HEK293 (cell line): ENCODE measurements around the gene SLC25A18.

Experiments used
- CTCF ChIA-PET: fragments of 350-600 bp; formaldehyde crosslinking; extraction: SDS; loops from one replicate; lab custom pipeline; 2021; ENCODE audit warnings: antibody characterized with exemption; lab: Yijun Ruan, JAX
- POLR2A ChIA-PET: fragments of 300-600 bp; formaldehyde crosslinking; extraction: SDS; loops from one replicate; lab custom pipeline; 2020; ENCODE audit warnings: antibody characterized with exemption, inconsistent platforms; lab: Yijun Ruan, JAX
- H3K27ac ChIP-seq: fragments of 200-500 bp; sonication (Bioruptor generic); 2 replicates; pipeline ENCODE4 v1.5.1; 2014; ENCODE audit warnings: low read depth, low read length, control low read depth, inconsistent platforms; ENCODE audit errors: extremely low read depth
- H3K36me3 ChIP-seq, 2 experiments: fragments of 200-500 bp in 1 of 2; sonication (Bioruptor generic) in 1 of 2; 1 replicate in 1 of 2; 2 replicates in 1 of 2; pipeline ENCODE4 v1.5.1; 2014 to 2017; ENCODE audit warnings: inconsistent platforms in 2 of 2, low read length in 2 of 2; ENCODE audit not compliant: control insufficient read depth in 2 of 2, insufficient read depth in 1 of 2
- H3K4me1 ChIP-seq: fragments of 200-500 bp; sonication (Bioruptor generic); 2 replicates; pipeline ENCODE4 v1.5.1; 2014; ENCODE audit warnings: mild to moderate bottlenecking, low read length, inconsistent platforms; ENCODE audit not compliant: control insufficient read depth, insufficient read depth
- H3K4me3 ChIP-seq: 2 replicates; pipeline ENCODE4 v1.5.1; 2011; ENCODE audit warnings: low read depth, mild to moderate bottlenecking, control low read depth, low read length, moderate library complexity
- H3K9me3 ChIP-seq: fragments of 200-500 bp; sonication (Bioruptor generic); 2 replicates; pipeline ENCODE4 v1.5.1; 2014; ENCODE audit warnings: low read depth, low read length, inconsistent platforms; ENCODE audit not compliant: control insufficient read depth, insufficient read depth
- BCL11A ChIP-seq: fragments of 450-650 bp; formaldehyde crosslinking; IDR thresholded peaks from 2 replicates; pipeline ENCODE4 v1.5.1; 2016; ENCODE audit warnings: low read depth, missing biosample characterization, missing genetic modification characterization
- EGR2 ChIP-seq: fragments of 450-650 bp; formaldehyde crosslinking; IDR thresholded peaks from 2 replicates; pipeline ENCODE4 v1.5.1; 2016; ENCODE audit warnings: low read depth, missing biosample characterization, missing genetic modification characterization
- INSM2 ChIP-seq: fragments of 450-650 bp; formaldehyde crosslinking; IDR thresholded peaks from 2 replicates; pipeline ENCODE4 v1.5.1; 2016; ENCODE audit warnings: missing biosample characterization, missing genetic modification characterization
- KLF16 ChIP-seq: fragments of 450-650 bp; formaldehyde crosslinking; IDR thresholded peaks from 2 replicates; pipeline ENCODE4 v1.5.1; 2017; ENCODE audit warnings: missing biosample characterization, missing genetic modification characterization
- MZF1 ChIP-seq: fragments of 450-650 bp; formaldehyde crosslinking; IDR thresholded peaks from 2 replicates; pipeline ENCODE4 v1.5.1; 2017; ENCODE audit warnings: missing biosample characterization, missing genetic modification characterization, borderline replicate concordance
- OSR2 ChIP-seq: fragments of 450-650 bp; formaldehyde crosslinking; IDR thresholded peaks from 2 replicates; pipeline ENCODE4 v1.5.1; 2016; ENCODE audit warnings: missing biosample characterization, missing genetic modification characterization
- ZBTB21 ChIP-seq: fragments of 450-650 bp; formaldehyde crosslinking; IDR thresholded peaks from 2 replicates; pipeline ENCODE4 v1.5.1; 2017; ENCODE audit warnings: missing biosample characterization, missing genetic modification characterization
- ZBTB48 ChIP-seq: fragments of 450-650 bp; formaldehyde crosslinking; IDR thresholded peaks from 2 replicates; pipeline ENCODE4 v1.5.1; 2016; ENCODE audit warnings: missing biosample characterization, missing genetic modification characterization
- ZFP41 ChIP-seq: fragments of 450-650 bp; formaldehyde crosslinking; IDR thresholded peaks from 2 replicates; pipeline ENCODE4 v1.5.1; 2016; ENCODE audit warnings: missing biosample characterization, missing genetic modification characterization, borderline replicate concordance
- ZFP69B ChIP-seq: fragments of 450-650 bp; formaldehyde crosslinking; IDR thresholded peaks from 2 replicates; pipeline ENCODE4 v1.5.1; 2016; ENCODE audit warnings: missing biosample characterization, missing genetic modification characterization
- ZNF175 ChIP-seq: fragments of 450-650 bp; formaldehyde crosslinking; IDR thresholded peaks from 2 replicates; pipeline ENCODE4 v1.5.1; 2016; ENCODE audit warnings: missing biosample characterization, missing genetic modification characterization
- ZNF23 ChIP-seq: fragments of 450-650 bp; formaldehyde crosslinking; IDR thresholded peaks from 2 replicates; pipeline ENCODE4 v1.5.1; 2016; ENCODE audit warnings: missing biosample characterization, missing genetic modification characterization, borderline replicate concordance
- ZNF292 ChIP-seq: fragments of 450-650 bp; formaldehyde crosslinking; IDR thresholded peaks from 2 replicates; pipeline ENCODE4 v1.5.1; 2016; ENCODE audit warnings: low read depth, missing biosample characterization, missing genetic modification characterization, borderline replicate concordance
- ZNF324 ChIP-seq: fragments of 450-650 bp; formaldehyde crosslinking; IDR thresholded peaks from 2 replicates; pipeline ENCODE4 v1.5.1; 2016; ENCODE audit warnings: missing biosample characterization, missing genetic modification characterization
- ZNF335 ChIP-seq: fragments of 450-650 bp; formaldehyde crosslinking; conservative IDR thresholded peaks from 2 replicates; pipeline ENCODE4 v1.5.1; 2016; ENCODE audit warnings: missing biosample characterization, missing genetic modification characterization
- ZNF366 ChIP-seq: fragments of 450-650 bp; formaldehyde crosslinking; conservative IDR thresholded peaks from 2 replicates; pipeline ENCODE4 v1.5.1; 2016; ENCODE audit warnings: missing biosample characterization, missing genetic modification characterization
- ZNF391 ChIP-seq: fragments of 450-650 bp; formaldehyde crosslinking; IDR thresholded peaks from 2 replicates; pipeline ENCODE4 v1.5.1; 2016; ENCODE audit warnings: low read depth, missing biosample characterization, missing genetic modification characterization, borderline replicate concordance
- ZNF398 ChIP-seq: fragments of 450-650 bp; formaldehyde crosslinking; IDR thresholded peaks from 2 replicates; pipeline ENCODE4 v1.5.1; 2017; ENCODE audit warnings: missing biosample characterization, missing genetic modification characterization
- ZNF521 ChIP-seq: fragments of 450-650 bp; formaldehyde crosslinking; IDR thresholded peaks from 2 replicates; pipeline ENCODE4 v1.5.1; 2017; ENCODE audit warnings: missing biosample characterization, mild to moderate bottlenecking, missing genetic modification characterization
- ZNF580 ChIP-seq: fragments of 450-650 bp; formaldehyde crosslinking; IDR thresholded peaks from 2 replicates; pipeline ENCODE4 v1.5.1; 2016; ENCODE audit warnings: missing biosample characterization, missing genetic modification characterization
- ZNF610 ChIP-seq: fragments of 450-650 bp; formaldehyde crosslinking; IDR thresholded peaks from 2 replicates; pipeline ENCODE4 v1.5.1; 2016; ENCODE audit warnings: missing biosample characterization, missing genetic modification characterization, borderline replicate concordance
- ZNF624 ChIP-seq: fragments of 450-650 bp; formaldehyde crosslinking; IDR thresholded peaks from 2 replicates; pipeline ENCODE4 v1.5.1; 2017; ENCODE audit warnings: missing biosample characterization, missing genetic modification characterization
- ZNF629 ChIP-seq: fragments of 450-650 bp; formaldehyde crosslinking; IDR thresholded peaks from 2 replicates; pipeline ENCODE4 v1.5.1; 2017; ENCODE audit warnings: missing biosample characterization, missing genetic modification characterization
- ZNF639 ChIP-seq: fragments of 450-650 bp; formaldehyde crosslinking; IDR thresholded peaks from 2 replicates; pipeline ENCODE4 v1.5.1; 2016; ENCODE audit warnings: missing biosample characterization, missing genetic modification characterization
- ZNF658 ChIP-seq: fragments of 450-650 bp; formaldehyde crosslinking; IDR thresholded peaks from 2 replicates; pipeline ENCODE4; 2016; ENCODE audit warnings: missing biosample characterization, missing genetic modification characterization
- ZNF660 ChIP-seq: fragments of 450-650 bp; IDR thresholded peaks from 2 replicates; pipeline ENCODE4 v1.5.1; 2018; ENCODE audit warnings: missing biosample characterization, mild to moderate bottlenecking, missing genetic modification characterization
- ZNF777 ChIP-seq: fragments of 450-650 bp; formaldehyde crosslinking; IDR thresholded peaks from 2 replicates; pipeline ENCODE4 v1.5.1; 2017; ENCODE audit warnings: missing biosample characterization, missing genetic modification characterization, borderline replicate concordance
- ZNF791 ChIP-seq: fragments of 450-650 bp; formaldehyde crosslinking; IDR thresholded peaks from 2 replicates; pipeline ENCODE4 v1.5.1; 2016; ENCODE audit warnings: missing biosample characterization, missing genetic modification characterization
- ZNF837 ChIP-seq: fragments of 450-650 bp; formaldehyde crosslinking; IDR thresholded peaks from 2 replicates; pipeline ENCODE4 v1.5.1; 2016; ENCODE audit warnings: missing biosample characterization, missing genetic modification characterization
- ZSCAN5A ChIP-seq: fragments of 450-650 bp; formaldehyde crosslinking; IDR thresholded peaks from 2 replicates; pipeline ENCODE4 v1.5.1; 2016; ENCODE audit warnings: missing biosample characterization, missing genetic modification characterization
- TF ChIP-seq, protein P1 (sequence below): fragments of 450-650 bp; formaldehyde crosslinking; IDR thresholded peaks from 2 replicates; pipeline ENCODE4 v1.5.1; 2016; ENCODE audit warnings: missing biosample characterization, missing genetic modification characterization

SLC25A18 gene

DNA sequence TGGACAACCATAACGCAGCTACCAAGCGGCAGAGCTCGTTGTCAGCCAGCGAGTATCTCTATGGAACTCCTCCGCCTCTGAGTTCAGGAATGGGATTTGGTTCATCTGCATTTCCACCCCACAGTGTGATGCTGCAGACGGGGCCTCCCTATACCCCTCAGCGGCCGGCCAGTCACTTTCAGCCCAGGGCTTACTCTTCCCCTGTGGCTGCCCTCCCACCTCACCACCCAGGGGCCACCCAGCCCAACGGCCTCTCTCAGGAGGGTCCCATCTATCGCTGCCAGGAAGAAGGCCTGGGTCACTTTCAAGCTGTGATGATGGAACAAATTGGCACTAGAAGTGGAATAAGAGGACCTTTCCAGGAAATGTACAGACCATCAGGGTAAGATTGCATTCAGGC, 14.1 kb upstream of the SLC25A18 start:
- ChIA-PET POLR2A (no interaction called here), CTCF (interaction anchor here (1.3 kb wide), 1 partner anchor 9 kb away, joined by 3 read pairs; no protein-coding TSS in a partner anchor)
- Histone ChIP-seq H3K4me1 (no peaks in the 10 kb centered on the region), H3K4me3 (no peak overlapping the region), H3K27ac (no peak overlapping the region), H3K9me3 (no peaks in the 10 kb centered on the region), H3K36me3 (peaks cover 24 to 60% of the 10 kb centered on the region in 2 experiments; a peak in 2 of 3 replicates)
- TF ChIP-seq ZNF777 (no peak), ZNF639 (tag by site-specific recombination) (no peak), KLF16 (tag by site-specific recombination) (no peak), ZNF398 (no peak), ZNF580 (tag by site-specific recombination) (no peak), ZBTB48 (tag by site-specific recombination) (no peak), ZNF324 (tag by site-specific recombination) (no peak), ZNF791 (tag by site-specific recombination) (no peak), ZFP41 (no peak), ZNF391 (tag by site-specific recombination) (no peak), OSR2 (tag by site-specific recombination) (no peak), ZNF521 (no peak), ZNF660 (no peak), ZNF837 (tag by site-specific recombination) (no peak), ZSCAN5A (tag by site-specific recombination) (no peak), INSM2 (tag by site-specific recombination) (no peak), EGR2 (tag by site-specific recombination) (no peak), ZNF610 (tag by site-specific recombination) (no peak), BCL11A (no peak), ZFP69B (tag by site-specific recombination) (no peak)

DNA sequence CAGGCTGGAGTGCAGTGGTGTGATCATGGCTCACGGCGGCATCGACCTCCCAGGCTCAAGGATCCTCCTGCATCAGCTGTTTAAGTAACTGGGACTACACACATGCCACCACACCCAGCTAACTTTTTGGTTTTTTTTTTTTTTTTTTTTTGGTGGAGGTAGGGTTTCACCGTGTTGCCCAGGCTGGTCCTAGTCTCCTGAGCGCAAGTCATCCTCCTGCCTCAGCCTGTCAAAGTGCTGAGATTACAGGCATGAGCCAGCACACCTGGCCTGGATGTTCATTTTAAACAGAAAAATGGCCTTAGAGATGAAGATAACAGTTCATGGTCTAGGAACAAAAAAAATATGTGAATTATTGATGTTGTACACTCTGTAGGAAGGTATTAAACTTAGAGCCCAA, 13.6 kb upstream of the SLC25A18 start:
- H3K9me3 ChIP-seq = no peaks in the 10 kb centered on the region
- H3K27ac ChIP-seq = no peak overlapping the region
- H3K4me1 ChIP-seq = no peaks in the 10 kb centered on the region
- ChIA-PET POLR2A (no interaction called here), CTCF (no interaction called here)
- no peak overlapping the region for H3K4me3 ChIP-seq
- H3K36me3 ChIP-seq = peaks cover 24 to 65% of the 10 kb centered on the region in 2 experiments; a peak in 2 of 3 replicates
- no peak for TF ChIP-seq ZNF335
- TF ChIP-seq, protein P1, sequence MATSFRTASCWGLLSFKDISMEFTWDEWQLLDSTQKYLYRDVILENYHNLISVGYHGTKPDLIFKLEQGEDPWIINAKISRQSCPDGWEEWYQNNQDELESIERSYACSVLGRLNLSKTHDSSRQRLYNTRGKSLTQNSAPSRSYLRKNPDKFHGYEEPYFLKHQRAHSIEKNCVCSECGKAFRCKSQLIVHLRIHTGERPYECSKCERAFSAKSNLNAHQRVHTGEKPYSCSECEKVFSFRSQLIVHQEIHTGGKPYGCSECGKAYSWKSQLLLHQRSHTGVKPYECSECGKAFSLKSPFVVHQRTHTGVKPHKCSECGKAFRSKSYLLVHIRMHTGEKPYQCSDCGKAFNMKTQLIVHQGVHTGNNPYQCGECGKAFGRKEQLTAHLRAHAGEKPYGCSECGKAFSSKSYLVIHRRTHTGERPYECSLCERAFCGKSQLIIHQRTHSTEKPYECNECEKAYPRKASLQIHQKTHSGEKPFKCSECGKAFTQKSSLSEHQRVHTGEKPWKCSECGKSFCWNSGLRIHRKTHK (tag by site-specific recombination) = no peak
- TF ChIP-seq ZNF23 = no peak
- no peak for TF ChIP-seq ZNF175 (tag by site-specific recombination)
- no peak for TF ChIP-seq ZNF624 (tag by site-specific recombination)
- TF ChIP-seq ZNF366 = no peak
- TF ChIP-seq MZF1 (tag by site-specific recombination) = no peak
- TF ChIP-seq ZNF629 = no peak
- no peak for TF ChIP-seq ZNF292 (tag by site-specific recombination)
- TF ChIP-seq ZNF658 (tag by site-specific recombination) = no peak
- TF ChIP-seq ZBTB21 (tag by site-specific recombination) = no peak
